Panc1 (cell line): Measurements from ENCODE around the gene TBX5. TPM values are rescaled to one million over a fixed set of nuclear protein-coding genes. Genes with fewer than 3 reads are reported as not detected.

Source experiments
- ATAC-seq: fragments of 200-7000 bp; cut with Tn5 transposase; 2 replicates; pipeline ENCODE4 v1.9.1; 2020; ENCODE audit warnings: mild to moderate bottlenecking, moderate library complexity
- BruUV-seq: library from RNA; stranded (reverse); fragments of 400-500 nt; replicated peaks from 2 replicates; lab custom pipeline; 2021; lab: Mats Ljungman, UMichigan
- CTCF ChIA-PET: fragments of 300-600 bp; sonication (Branson Sonifier 250); formaldehyde crosslinking; loops from one replicate; lab custom pipeline; 2022; ENCODE audit warnings: antibody characterized with exemption; lab: Charles Lee
- POLR2A ChIA-PET: fragments of 300-600 bp; sonication (Branson Sonifier 250); formaldehyde crosslinking; loops from one replicate; lab custom pipeline; 2022; ENCODE audit warnings: antibody characterized with exemption; lab: Charles Lee
- DNase-seq: peaks from one replicate; pipeline ENCODE4 v3.0.0-alpha.2; 2010; ENCODE audit warnings: low read depth, low spot score
- H3K27ac ChIP-seq: 2 replicates; pipeline ENCODE4 v1.5.1; 2011; ENCODE audit warnings: mild to moderate bottlenecking, low read length, inconsistent platforms
- H3K27me3 ChIP-seq: fragments of 200-500 bp; sonication (Bioruptor generic); 2 replicates; pipeline ENCODE4 v1.6.0; 2014; ENCODE audit warnings: low read length, inconsistent platforms; ENCODE audit not compliant: control insufficient read depth, insufficient read depth
- H3K36me3 ChIP-seq: fragments of 200-500 bp; sonication (Bioruptor generic); 2 replicates; pipeline ENCODE4 v1.5.1; 2014; ENCODE audit warnings: inconsistent platforms, mild to moderate bottlenecking, low read length, moderate library complexity; ENCODE audit not compliant: control insufficient read depth, insufficient read depth
- H3K4me1 ChIP-seq: 2 replicates; pipeline ENCODE4 v1.5.1; 2011; ENCODE audit warnings: inconsistent platforms, mild to moderate bottlenecking, low read length, moderate library complexity; ENCODE audit not compliant: control insufficient read depth, insufficient read depth
- H3K4me3 ChIP-seq, 2 experiments: 2 replicates each; pipeline ENCODE4 v1.5.1; 2011 to 2012; ENCODE audit warnings: low read depth in 2 of 2, low read length in 2 of 2, mild to moderate bottlenecking in 2 of 2, inconsistent platforms in 1 of 2, moderate library complexity in 1 of 2
- H3K9me3 ChIP-seq: fragments of 200-500 bp; sonication (Bioruptor generic); 2 replicates; pipeline ENCODE4 v1.5.1; 2014; ENCODE audit warnings: low read depth, mild to moderate bottlenecking, inconsistent platforms, low read length, moderate library complexity; ENCODE audit not compliant: control insufficient read depth, insufficient read depth
- POLR2AphosphoS5 ChIP-seq: IDR thresholded peaks from 2 replicates; pipeline ENCODE4 v1.6.1; 2012; ENCODE audit warnings: mild to moderate bottlenecking, low read depth, low read length, moderate library complexity
- SIN3A ChIP-seq: IDR thresholded peaks from 2 replicates; pipeline ENCODE4 v1.6.1; 2012; ENCODE audit warnings: low read depth, mild to moderate bottlenecking, low read length, moderate library complexity, borderline replicate concordance; ENCODE audit not compliant: insufficient read depth
- TCF7L2 ChIP-seq: IDR thresholded peaks from 2 replicates; pipeline ENCODE4 v1.6.1; 2011; ENCODE audit warnings: mild to moderate bottlenecking, low read depth, low read length, inconsistent platforms
- in situ Hi-C: cut with HindIII; loops from 2 replicates; pipeline ENCODE4 v1.10.0; 2016; ENCODE audit warnings: low sequenced_read_pairs, low pct_unique_long_range_greater_than_20kb
- intact Hi-C: fragments of 100-400 bp; cut with micrococcal nuclease; formaldehyde crosslinking; loops from one replicate; pipeline ENCODE4 v1.10.0; 2022; ENCODE audit not compliant: unreplicated experiment
- total RNA-seq: library from RNA; stranded (reverse); gene quantifications from one replicate; pipeline ENCODE4 v1.2.1, GENCODE V29; 2021; ENCODE audit not compliant: unreplicated experiment
- TF ChIP-seq, protein P1 (sequence below): fragments of 450-650 bp; IDR thresholded peaks from 2 replicates; pipeline ENCODE4 v1.5.1; 2017; ENCODE audit warnings: mild to moderate bottlenecking
- TF ChIP-seq, protein P2 (sequence below), 2 experiments: IDR thresholded peaks; 2 replicates each; pipeline ENCODE4 v1.6.1; 2011 to 2012; ENCODE audit warnings: low read depth in 2 of 2, control low read depth in 1 of 2, low read length in 1 of 2, mild to moderate bottlenecking in 1 of 2, moderate library complexity in 1 of 2; ENCODE audit not compliant: insufficient read depth in 1 of 2

Gene TBX5
- total RNA-seq, 1 experiment from 2014 or later: not detected

DNA sequence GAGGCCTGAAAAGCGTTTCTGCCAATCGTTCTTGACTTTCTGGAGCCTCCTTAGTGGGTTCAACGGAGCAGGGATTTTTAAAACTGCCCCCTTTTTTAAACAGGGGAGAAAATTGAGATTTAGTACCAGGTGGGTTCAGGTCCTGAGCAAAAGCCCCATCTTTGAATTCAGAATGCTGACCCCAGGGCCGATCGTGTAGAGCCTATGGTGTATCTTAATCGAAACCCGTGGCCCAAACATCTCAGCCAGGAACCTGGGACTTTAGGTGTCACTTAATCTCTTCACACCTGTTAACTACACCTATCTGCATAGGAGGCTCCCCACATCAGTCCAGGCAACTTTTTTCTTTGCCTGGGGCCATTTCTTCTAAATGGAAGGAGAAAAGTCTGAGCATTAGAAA lies 6.4 kb upstream of the TBX5 start:
- CTCF ChIA-PET: no interaction called here
- Histone ChIP-seq H3K4me1 (no peaks in the 10 kb centered on the region), H3K4me3 (no peak overlapping the region), H3K9me3 (no peaks in the 10 kb centered on the region), H3K36me3 (no peaks in the 10 kb centered on the region), H3K27ac (no peak overlapping the region), H3K27me3 (peaks cover 3% of the 10 kb centered on the region; the same call in 1 of the 2 replicates)
- intact Hi-C loops (no loop called here), in situ Hi-C loops (no loop called here)
- DNase-seq: no peak
- POLR2A ChIA-PET: no interaction called here
- ATAC-seq: no peak
- TF ChIP-seq, protein P1, sequence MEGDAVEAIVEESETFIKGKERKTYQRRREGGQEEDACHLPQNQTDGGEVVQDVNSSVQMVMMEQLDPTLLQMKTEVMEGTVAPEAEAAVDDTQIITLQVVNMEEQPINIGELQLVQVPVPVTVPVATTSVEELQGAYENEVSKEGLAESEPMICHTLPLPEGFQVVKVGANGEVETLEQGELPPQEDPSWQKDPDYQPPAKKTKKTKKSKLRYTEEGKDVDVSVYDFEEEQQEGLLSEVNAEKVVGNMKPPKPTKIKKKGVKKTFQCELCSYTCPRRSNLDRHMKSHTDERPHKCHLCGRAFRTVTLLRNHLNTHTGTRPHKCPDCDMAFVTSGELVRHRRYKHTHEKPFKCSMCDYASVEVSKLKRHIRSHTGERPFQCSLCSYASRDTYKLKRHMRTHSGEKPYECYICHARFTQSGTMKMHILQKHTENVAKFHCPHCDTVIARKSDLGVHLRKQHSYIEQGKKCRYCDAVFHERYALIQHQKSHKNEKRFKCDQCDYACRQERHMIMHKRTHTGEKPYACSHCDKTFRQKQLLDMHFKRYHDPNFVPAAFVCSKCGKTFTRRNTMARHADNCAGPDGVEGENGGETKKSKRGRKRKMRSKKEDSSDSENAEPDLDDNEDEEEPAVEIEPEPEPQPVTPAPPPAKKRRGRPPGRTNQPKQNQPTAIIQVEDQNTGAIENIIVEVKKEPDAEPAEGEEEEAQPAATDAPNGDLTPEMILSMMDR: no peak
- TF ChIP-seq SIN3A: no peak
- no peak for TF ChIP-seq POLR2AphosphoS5
- BruUV-seq: no TSS peak

DNA sequence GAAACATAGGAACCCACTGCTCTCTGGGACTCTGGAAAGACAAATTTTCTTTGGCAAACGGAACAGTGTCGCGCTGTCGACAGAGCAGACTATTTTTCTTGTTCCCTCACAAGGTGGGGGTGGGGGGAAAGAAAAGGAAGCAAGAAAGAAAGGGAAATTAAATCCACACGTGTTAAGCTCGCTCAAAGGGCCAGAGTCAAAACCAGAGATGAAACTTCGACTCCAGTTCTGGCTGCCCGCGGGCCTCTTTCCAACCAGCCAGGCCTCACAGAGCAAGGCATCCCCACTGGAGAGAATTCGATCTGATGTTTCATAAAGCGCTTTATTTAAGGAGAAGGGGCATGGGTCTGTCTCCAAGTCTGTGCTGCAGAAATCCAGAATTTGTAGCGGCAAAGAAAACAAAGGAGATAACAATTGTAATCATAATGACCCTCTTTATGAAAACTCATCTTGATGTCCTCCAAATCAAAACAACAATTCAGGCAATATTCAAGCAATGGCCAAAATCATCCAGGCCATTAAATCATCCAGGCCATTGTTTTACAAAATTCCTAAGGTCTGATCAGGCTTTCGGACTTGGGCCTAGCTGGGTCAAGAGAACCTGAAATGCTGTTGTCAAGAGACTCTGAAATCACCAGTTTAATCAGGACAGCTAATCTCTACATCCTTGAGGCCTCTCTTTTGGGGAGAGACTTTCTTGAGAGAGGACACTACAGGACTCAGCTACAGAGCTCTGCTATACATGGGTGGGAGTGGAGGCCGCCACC lies 5.3 kb upstream of the TBX5 start:
- in situ Hi-C loops: no loop called here
- Histone ChIP-seq H3K27ac (no peak overlapping the region), H3K4me3 (no peak overlapping the region), H3K9me3 (no peaks in the 10 kb centered on the region), H3K4me1 (no peaks in the 10 kb centered on the region), H3K27me3 (peaks cover 3% of the 10 kb centered on the region; the same call in 1 of the 2 replicates), H3K36me3 (no peaks in the 10 kb centered on the region)
- ATAC-seq: no peak
- no TSS peak for BruUV-seq
- intact Hi-C loops: no loop called here
- ChIA-PET CTCF (no interaction called here), POLR2A (no interaction called here)
- TF ChIP-seq, protein P1: no peak
- no peak for TF ChIP-seq SIN3A
- TF ChIP-seq POLR2AphosphoS5: no peak
- no peak for TF ChIP-seq TCF7L2
- TF ChIP-seq, protein P2, sequence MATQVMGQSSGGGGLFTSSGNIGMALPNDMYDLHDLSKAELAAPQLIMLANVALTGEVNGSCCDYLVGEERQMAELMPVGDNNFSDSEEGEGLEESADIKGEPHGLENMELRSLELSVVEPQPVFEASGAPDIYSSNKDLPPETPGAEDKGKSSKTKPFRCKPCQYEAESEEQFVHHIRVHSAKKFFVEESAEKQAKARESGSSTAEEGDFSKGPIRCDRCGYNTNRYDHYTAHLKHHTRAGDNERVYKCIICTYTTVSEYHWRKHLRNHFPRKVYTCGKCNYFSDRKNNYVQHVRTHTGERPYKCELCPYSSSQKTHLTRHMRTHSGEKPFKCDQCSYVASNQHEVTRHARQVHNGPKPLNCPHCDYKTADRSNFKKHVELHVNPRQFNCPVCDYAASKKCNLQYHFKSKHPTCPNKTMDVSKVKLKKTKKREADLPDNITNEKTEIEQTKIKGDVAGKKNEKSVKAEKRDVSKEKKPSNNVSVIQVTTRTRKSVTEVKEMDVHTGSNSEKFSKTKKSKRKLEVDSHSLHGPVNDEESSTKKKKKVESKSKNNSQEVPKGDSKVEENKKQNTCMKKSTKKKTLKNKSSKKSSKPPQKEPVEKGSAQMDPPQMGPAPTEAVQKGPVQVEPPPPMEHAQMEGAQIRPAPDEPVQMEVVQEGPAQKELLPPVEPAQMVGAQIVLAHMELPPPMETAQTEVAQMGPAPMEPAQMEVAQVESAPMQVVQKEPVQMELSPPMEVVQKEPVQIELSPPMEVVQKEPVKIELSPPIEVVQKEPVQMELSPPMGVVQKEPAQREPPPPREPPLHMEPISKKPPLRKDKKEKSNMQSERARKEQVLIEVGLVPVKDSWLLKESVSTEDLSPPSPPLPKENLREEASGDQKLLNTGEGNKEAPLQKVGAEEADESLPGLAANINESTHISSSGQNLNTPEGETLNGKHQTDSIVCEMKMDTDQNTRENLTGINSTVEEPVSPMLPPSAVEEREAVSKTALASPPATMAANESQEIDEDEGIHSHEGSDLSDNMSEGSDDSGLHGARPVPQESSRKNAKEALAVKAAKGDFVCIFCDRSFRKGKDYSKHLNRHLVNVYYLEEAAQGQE (IDR thresholded peaks at IDR 0.05; ENCODE audit: insufficient read depth in 1 of 2, low read depth in 2 of 2, low read length in 1 of 2): no peak
- no peak for DNase-seq
